Stimulated activated CD4-positive, alpha-beta T cell treated with anti-CD3 and anti-CD28 coated beads, Interleukin-4, amount 100 ng/mL, for 4 hours (primary cell): ENCODE data around the gene HNRNPUL2.
"Not testable (repeated sequence)": the region's sequence is repeated elsewhere in the genome, so short reads cannot be mapped to it uniquely, and the experiment has no call there.

ENCODE experiments used
- DNase-seq, 2 experiments: peaks; one replicate each; pipeline ENCODE4 v3.0.0-alpha.2; 2020

Gene HNRNPUL2

GRCh38 chr11:62727165-62727871, at the start of gene HNRNPUL2:
Gene HNRNPUL2 (minus strand): TSS chr11:62727457. CDS start chr11:62727156, 301 bp downstream.
- DNase-seq = peak; percentile 96 to 99

DNA sequence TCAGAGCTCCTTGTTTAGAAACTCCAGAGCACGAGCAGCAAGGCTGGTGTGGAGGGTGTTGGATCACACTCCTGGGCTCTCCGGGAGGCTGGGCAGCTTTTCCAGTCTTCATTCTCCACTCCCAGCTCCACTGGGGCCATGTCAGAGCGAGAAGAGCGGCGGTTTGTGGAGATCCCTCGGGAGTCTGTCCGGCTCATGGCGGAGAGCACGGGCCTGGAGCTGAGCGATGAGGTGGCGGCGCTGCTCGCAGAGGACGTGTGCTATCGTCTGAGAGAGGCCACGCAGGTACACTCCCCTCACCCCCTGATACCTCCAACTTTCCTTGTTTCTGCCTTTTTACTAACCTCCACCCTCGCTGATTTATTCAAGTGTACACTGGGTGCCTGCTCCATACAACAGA, 48.4 kb upstream of the HNRNPUL2 start:
- no peak for DNase-seq

GRCh38 chr11:62774407-62774806, 47.1 kb upstream of the HNRNPUL2 start:
- DNase-seq = no peak

DNA sequence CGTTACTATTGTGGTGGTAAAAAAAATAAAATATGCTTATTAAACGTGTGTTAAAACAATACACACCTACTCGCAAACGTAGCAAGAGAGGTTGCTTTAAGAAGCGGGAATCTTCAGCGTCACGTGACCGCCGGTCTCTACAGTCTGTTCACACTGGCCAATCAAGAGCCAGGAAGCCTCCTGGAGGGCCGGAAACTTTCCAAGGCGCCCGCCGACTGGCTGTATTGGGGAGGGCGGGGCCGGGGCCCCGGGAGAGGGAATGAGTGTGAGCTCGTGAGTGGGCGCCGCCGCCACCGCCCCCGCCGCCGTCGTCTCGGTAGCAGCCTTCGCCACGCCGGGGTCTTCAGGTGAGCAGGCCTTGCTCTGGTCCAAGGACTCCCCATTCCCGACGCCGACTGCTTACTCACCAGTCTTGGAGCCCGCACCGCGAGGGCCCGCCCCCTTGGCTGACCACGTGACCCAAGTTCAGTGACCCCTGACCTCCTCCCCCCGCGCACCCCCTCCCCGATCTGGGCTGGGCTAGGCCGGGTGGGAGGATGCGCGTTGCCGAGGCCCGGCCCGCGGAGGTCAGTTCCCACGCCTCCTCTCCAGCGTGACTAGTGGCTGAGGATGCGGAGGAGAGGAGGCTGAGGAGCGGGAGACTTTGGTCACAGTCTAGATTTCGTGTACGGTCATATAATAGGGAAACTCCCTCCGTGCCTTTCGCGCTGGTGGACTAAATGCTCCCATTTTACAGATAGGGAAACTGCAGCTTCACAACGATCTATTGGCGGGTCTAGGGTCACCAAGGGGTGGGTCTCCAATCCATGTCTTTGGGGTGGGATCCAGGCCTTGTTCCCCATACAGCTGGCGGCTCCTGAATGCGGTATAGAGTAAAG, 44.1 kb upstream of the HNRNPUL2 start, which contains the start of gene TAF6L:
Gene TAF6L (plus strand): TSS at position 253 of the 878 bp plus-strand sequence. CDS start 4,388 bp downstream, outside the sequence.
- peak; percentile 90 to 91 for DNase-seq

DNA sequence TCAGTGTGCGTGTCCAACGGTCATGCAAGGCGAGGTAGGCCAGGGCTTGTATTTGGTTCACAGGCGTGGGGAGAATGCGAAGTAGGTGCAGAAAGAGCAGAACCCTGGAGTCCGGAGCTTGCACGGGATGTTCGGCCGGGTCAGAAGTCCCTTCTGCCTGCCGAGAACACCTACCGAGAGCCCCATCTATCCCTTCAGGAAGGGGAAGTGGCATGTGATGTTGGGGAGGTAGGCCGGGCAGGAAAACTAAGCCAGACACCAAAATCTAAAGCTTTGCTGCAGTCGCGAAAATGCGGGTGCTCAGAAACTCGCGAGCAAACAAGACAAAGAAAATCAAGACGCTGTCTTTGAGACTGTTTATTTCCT, 43.5 kb upstream of the HNRNPUL2 start:
- DNase-seq = no peak

DNA sequence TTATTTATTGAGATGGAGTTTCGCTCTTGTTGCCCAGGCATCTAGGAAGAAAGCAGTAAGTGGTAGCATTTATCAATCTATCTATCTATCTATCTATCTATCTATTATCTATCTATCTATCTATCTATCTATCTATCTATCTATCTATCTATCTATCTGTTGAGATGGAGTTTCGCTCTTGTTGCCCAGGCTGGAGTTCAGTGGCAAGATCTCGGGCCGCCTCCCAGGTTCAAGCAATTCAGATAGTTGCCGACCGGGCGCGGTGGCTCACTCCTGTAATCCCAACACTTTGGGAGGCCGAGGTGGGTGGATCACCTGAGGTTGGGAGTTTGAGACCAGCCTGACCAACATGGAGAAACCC, 33.6 kb upstream of the HNRNPUL2 start:
- DNase-seq = not testable (repeated sequence)

DNA sequence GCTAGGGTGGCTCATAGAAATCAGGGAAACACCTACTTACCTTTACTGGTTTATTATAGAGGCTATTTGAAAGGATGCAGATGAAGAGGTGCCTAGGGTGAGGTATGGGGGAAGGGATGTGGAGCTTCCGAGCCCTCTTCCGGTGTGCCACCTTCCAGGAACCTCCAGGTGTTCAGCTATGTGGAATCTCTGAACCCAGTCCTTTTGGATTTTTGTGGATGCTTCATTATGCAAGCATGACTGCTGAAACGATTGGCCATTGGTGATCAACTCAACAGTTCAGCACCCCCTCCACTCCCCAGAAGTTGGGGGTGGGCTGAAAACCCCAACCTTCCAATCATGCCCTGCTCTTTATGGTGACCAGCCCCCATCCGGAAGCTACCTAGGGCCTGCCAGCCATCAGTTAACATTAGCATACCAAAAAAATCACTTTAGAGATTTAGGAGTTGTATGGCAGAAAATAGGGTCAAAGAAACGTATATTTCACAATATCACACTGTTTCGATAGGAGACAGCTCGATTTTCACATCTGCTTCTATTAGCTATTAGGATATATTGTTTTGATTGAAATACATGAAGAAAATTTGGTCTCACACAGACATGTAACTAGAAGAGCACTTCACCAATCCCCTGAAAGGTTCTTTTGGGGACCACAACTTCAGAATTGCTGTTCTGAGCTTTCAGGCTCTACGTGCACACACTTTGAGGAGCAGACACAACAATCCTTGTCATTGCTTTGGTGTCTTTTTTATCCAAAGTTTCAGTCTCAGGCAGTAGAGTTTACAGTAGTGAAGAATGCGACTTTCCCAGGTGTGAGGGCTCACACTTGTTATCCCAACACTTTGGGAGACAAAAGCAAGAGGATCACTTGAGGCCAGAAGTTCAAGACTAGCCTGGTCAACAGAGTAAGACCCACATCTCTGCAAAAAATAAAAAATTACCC, 30.9 kb upstream of the HNRNPUL2 start:
- no peak for DNase-seq

GRCh38 chr11:62755086-62755615, 27.9 kb upstream of the HNRNPUL2 start:
- no peak for DNase-seq

- DNase-seq = peak; percentile 96 to 97
Measured at GRCh38 chr11:62753736-62754603, 26.7 kb upstream of the HNRNPUL2 start, which contains the start of gene ZBTB3. Gene ZBTB3 (minus strand): TSS chr11:62754160. CDS start chr11:62753664, 496 bp downstream.

DNA sequence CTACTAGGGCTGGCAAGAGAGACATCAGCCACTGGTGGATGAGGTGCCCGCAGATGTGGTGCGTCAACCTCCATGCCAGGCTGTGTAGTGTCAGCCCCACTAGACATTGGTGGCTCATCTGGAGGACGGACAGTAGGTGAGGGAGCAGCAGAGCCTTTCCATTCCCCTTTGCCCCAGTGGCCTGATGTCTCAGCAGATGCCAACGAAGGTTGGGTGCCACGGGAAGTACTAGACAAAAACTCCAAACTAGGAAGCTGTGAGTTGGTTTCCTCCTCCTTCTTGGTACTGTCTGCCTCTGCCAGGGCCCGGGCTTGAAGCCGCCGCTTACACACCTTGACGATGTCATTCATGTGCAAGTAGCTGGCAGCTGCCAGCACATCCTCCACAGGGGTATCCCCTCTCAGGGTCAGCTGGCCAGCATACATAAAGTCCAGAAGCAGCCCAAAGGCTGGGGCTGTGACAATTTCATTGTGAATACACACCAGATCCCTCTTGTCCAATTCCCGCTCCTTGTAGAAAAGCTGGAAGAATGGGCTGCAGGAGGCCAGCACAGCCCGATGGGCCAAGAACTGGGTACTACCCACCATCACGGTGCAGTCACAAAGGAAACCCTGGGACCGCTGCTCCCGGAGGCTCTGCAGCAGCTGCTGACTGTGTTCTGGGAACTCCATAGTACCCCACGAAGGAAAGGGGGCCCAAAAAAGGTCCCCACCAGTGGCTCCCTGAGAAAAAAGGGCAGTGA, 25.9 kb upstream of the HNRNPUL2 start:
- no peak for DNase-seq

DNA sequence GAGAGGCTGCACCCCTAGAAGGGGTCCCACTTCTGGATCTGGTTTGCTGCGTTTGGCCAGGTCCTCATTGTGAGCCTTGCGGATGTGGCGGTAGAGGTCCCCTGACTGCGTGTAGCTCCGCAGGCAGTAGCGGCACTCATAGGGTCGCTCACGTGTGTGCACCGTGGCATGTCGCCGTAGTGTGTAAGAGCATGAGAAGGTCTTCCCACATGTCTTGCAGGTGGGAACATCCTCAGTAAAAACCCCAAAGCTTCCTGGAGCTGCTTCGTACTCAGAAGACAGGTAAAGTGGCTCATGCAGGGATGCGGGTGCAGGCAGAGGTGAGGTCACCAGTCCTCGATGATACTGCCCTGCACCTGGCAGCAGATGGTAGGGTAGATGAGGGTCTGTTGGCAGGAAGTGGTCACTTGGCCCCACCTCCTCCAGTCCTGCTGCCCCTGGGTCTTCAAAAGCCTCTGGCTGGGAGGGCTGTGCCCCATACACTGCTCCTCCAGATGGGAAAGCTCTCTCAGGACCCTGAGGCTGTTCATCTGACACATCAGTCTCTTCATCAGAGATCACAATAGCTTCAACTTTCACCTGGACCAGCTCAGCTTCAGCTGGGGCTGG, 25.0 kb upstream of the HNRNPUL2 start:
- no peak for DNase-seq

GRCh38 chr11:62749931-62750330, 22.7 kb upstream of the HNRNPUL2 start:
- DNase-seq = not testable (repeated sequence)

DNA sequence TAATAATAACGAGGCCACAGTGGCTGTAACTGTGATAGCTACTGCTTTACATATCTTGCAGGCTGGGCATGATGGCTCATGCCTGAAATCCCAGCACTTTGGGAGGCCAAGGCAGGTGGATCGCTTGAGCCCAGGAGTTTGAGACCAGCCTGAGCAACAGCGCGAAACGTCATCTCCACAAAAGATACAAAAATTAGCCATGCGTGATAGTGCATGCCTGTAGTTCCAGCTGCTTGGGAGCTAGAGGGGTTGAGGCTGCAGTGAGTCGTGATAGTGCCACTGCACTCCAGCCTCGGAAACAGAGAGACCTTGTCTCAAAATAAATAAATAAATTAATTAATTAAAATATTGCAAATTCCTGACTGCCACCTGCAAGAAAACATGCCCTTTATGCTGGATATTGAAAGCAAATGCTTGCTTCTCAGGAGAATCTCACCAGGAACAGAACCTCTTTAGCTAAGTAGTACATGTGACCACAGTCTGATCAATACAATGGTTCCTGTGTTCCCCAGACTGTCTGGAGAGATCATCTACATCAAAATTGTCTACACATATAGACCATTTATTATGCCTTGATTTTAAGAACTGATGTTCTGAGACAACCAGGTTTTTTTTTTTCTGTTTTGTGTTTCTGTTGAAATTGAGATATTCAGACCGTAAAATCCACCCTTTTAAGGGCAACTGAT, 20.4 kb upstream of the HNRNPUL2 start:
- no peak for DNase-seq

DNA sequence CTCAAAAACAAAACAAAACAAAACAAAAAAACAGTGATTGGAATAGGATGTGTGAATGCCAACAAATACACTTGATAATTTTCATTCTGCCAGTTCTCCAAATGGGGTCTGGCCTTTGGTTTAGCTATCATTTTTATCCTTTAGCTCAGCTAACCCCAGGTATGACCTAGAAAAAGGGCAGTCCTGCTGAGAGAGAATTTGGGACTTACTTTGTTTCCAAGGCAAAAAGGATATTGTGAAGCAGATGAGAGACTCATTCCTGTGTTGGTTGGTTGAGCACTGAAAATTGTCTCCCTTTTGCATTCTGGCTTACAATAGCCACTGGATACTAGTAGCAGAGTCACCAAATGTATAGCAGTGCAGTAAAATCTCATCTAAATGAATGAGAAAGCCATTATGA, 9.9 kb upstream of the HNRNPUL2 start:
- DNase-seq = no peak

DNA sequence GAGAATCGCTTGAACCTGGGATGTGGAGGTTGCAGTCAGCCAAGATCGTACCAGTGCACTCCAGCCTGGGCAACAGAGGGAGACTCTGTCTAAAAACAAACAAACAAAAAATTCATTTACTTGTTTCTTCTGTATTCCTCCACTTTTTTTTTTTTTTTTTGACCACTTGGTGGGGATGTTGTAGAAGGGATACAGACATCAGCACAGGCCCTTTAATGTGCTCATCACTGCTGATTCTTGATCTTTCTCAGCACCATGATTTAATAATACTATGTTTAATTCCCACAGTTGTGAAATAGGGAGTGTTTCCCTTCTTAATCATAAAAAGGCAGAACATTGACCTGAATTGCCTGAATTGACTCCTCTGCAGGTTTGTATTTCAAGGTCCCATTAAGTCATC, 5.6 kb upstream of the HNRNPUL2 start:
- no peak for DNase-seq

DNA sequence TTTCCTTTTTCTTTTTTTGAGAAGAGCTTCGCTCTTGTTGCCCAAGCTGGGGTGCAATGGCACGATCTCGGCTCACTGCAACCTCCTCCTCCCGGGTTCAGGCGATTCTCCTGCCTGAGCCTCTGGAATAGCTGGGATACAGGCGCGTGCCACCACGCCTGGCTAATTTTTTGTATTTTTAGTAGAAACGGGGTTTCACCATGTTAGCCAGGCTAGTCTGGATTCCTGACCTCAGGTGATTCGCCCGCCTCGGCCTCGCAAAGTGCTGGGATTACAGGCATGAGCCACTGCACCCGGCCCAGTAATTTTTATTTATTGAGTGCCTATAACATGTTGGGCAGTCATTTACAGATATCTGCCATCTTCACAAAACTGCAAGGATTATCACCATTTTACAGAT, 2.8 kb upstream of the HNRNPUL2 start:
- not testable (repeated sequence) for DNase-seq

- DNase-seq = peak; percentile 78 to 80
Measured at GRCh38 chr11:62728171-62728988, 1.1 kb upstream of the HNRNPUL2 start, which contains the start of gene TTC9C. Gene TTC9C (plus strand): TSS chr11:62728486. CDS start chr11:62728849, 363 bp downstream.

DNA sequence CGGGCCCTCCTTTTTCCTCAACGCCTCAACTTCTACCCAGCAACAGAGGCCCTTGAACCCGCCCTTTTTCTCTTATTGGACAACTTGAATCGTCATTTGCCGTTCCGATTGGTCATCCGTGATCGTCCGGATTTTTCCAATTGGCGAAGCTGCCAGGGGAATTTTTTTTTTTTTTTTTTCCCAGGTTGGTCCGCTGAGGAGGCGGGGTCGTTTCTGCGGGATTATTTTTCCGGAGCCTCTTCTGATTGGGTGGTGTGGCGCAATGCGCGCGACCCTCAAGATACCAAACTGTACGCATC, 564 bp upstream of the HNRNPUL2 start:
- DNase-seq = peak; percentile 60 to 84

- no peak for DNase-seq
Measured at GRCh38 chr11:62726915-62727164, 417 bp downstream of the HNRNPUL2 start.
